Hematopoietic multipotent progenitor cell treated with erythropoietin and hydrocortisone succinate and interleukin-3 and kit ligand, for 4 days (in vitro differentiated cells): ENCODE measurements around the gene BICRAL.
"Not testable (repeated sequence)": the region's sequence is repeated elsewhere in the genome, so short reads cannot be mapped to it uniquely, and the experiment has no call there.

Experiments
- DNase-seq: peaks from one replicate; pipeline ENCODE4 v3.0.0-alpha.2; 2015

The BICRAL gene

DNA sequence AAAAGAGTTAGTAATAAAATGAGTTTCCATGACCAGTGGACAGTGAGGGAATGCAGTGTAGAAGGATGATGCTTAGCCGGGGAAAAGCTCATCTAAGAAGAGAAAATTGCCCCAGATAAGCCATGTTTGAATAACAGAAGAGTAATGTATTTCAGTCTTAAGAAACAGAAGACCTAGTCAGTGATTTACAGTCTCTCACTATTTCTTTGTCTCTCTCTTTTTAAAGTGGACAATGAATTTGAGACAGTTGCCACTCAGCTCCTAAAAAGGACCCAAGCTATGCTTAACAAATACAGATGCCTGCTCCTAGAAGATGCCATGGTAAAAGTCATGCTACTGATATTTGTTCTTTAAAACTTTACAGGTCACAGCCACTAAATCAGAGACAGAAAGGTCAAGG is 78.2 kb downstream of the BICRAL start:
- DNase-seq: no peak

DNA sequence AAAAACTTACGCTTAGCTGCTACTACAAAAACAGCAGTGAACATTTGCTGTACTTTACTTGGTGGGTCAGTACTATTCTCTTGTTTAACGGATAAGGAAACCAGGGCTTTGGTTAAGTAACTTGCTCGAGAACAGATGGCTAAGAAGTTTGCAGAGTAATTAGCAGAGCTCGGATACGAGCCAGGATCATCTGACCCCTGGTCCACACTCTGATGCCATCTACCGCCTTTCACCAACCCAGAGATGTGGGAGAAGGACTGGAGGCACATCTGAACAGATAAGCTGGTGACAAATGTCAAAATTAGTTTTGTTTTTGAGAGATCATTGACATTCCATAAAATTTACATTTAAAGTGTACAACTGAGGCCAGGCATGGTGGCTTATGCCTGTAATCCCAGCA is 78.6 kb downstream of the BICRAL start:
- DNase-seq: no peak

DNA sequence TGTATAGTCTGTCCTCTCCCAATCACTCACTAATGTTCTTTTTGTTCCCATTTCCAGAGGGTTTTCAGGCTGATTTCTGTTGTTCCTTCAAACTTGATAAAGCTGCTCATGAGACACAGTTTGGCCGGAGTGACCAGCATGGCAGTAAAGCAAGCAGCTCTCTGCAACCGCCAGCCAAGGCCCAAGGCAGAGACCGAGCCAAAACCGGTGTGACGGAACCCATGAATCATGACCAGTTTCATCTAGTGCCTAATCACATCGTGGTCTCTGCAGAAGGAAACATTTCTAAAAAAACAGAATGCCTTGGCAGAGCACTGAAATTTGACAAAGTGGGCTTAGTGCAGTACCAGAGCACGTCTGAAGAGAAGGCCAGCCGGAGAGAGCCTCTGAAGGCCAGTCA is 82.8 kb downstream of the BICRAL start:
- DNase-seq: no peak

DNA sequence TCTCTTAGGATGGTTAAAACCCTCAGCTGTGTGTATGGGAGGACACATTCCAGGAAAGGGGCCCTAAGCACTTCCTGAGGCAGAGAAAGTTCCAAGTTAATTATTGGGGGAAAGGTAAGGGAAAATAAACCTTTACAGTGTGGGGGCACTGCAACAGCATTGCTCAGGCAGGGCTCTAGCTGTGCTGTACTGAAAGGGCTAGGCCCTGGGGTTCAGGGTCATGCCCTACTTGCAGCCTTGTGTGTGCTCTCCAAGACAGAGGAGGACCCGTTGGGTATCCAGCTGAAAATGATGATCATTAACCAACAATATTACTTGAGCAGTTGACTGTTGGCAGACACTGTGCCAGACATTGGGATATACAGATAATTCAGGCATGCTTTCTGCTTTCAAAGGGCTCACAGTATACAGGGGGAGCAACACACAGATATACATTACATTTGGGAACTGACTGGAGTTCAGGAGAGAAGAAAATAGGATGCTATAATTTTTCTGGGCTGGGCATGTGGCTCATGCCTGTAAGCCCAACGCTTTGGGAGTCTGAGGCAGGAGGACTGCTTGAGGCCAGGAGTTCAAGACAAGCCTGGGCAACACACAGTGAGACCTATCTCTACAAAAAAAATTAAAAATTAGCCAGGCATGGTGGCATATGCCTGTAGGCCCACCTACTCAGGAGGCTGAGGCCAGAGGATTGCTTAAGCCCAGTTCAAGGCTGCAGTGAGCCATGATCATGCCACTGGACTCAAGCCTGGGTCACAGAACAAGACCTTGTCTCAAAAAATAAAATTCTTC is 88.5 kb downstream of the BICRAL start:
- no peak for DNase-seq

DNA sequence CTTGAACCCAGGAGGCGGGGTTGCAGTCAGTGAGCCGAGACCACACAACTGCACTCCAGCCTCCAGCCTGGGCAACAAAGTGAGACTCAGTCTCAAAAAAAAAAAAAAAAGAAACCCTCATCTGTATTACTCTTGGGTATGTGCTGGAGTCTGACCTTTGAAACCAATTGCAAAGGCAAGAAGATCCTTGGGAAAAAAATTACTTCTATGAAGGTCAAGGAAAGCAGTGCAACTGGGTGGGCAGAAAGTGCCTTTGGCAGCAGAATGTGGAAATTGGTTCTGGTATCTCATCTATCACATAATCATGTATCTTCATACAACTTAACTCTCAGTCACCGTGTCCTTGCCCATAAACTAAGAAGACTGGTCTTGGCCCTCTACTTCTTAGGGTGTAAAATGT is 89.9 kb downstream of the BICRAL start:
- no peak for DNase-seq

DNA sequence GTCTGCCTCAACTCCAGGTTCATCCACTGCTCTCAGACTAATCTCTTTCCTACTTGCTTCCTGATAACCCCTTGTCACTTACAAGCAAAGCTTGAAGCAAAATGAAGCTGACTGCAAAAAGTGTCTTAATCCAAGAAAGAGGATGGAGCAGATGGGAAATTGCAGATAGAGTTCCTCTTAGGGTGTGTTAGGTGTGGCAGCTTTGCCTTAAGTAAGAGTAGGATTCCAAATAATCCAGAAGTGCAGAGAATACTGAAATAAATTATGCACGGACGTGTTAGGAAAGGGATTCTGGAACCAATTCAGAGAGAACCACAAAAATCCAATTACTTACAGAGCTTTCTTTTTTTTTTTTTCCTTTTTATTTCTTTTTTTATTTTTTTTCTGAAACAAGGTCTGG is 91.5 kb downstream of the BICRAL start:
- no peak for DNase-seq

DNA sequence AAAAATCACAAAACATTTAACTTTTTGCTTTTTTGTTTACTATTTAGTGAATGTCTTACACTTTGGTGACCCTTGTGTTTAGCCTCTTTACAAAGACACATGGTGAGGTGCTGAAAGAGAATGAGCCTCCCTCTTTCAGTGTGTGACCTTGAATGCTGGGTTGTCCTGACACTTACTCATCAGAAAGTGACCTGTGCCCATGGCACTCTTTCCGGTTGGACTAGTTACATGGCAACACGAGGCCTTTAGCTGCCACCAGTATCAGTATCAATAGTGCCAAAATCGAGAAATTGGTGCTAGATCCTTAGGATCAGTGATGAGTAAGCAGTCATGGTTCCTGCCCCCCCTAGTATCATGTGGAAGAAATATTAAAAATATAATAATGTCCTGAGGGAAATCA is 95.8 kb downstream of the BICRAL start:
- no peak for DNase-seq

DNA sequence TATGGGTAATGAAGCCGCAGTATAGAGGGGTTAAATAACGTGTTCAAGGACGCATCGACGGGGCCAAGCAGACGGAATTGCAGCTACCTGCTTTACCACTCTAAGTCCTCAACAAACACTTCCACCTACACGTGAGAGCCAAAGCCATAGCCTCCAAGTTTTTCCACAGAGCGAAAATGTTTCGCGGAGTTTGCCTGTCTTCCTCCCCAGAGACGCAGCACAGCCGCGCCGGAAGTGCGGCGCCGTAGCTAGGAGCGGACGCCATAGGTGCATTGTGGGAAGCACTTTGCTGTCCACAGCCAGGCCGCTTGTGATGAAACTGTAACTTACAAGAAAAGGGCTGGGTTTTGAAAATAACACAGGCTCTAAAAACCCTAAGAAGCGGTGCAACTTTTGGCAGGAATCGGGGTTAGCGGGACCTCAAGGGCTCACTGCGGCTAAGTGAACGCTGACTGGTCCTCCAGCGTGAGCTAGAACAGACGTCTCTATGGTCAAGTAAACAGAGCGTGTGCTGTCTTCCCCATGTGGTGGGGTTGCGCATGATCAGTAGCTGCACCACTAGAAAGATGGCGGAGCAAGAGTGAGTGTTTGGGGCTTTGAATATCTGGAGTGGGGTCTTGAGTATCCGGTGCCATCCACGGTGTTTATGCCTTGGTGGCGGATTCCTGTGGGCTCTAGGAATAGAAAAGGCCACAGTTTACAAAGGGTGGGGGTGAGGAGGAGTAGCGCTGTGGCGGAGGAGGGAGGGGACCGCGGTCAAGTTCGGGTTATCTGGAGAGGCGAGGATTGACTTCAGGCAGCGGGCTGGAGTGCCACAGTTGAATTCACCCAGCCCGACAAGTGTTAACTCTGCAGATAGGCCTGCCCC is 97.8 kb downstream of the BICRAL start, which contains the start of gene RPL7L1:
TSS of gene RPL7L1 (plus strand) at position 245 of the 868 bp plus-strand sequence. CDS start at position 540, 295 bp downstream.
- DNase-seq: peak; percentile 96

DNA sequence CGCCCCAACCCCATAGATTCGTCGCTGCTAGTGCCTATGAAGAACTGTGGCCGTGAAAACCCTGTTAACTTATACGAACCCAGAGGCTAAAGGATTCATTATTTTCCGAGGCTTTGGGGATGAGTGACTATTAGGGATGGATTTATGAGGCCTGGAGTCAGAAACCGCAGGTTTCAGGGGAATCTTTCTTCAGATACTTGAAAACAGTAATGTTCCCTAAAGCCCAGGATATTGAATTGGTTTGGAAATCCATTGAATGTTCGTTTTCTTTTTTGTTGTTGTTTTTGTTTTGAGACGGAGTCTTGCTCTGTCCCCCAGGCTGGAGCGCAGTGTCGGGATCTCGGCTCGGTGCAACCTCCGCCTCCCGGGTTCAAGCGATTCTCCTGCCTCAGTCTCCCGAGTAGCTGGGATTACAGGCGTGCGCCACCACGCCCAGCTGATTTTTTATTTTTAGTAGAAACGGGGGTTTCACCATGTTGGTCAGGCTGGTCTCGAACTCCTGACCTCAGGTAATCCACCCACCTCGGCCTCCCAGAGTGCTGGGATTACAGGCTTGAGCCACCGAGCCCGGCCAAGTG is 98.5 kb downstream of the BICRAL start:
- not testable (repeated sequence) for DNase-seq

DNA sequence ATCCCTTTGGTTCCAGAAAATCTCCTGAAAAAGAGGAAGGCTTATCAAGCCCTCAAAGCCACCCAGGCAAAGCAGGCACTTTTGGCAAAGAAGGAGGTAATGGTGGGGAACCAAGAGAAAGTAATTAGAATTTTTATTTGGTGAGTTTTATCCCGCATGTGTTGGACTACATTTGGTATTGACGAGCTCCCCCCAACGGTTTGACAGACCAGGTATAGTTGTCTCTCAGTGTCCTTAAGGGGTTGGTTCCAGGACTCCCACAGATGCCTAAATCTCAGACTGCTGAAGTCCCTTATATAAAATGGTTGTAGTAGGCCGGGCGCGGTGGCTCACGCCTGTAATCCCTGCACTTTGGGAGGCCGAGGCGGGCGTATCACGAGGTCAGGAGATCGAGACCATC is 99.0 kb downstream of the BICRAL start:
- peak; percentile 24 for DNase-seq

DNA sequence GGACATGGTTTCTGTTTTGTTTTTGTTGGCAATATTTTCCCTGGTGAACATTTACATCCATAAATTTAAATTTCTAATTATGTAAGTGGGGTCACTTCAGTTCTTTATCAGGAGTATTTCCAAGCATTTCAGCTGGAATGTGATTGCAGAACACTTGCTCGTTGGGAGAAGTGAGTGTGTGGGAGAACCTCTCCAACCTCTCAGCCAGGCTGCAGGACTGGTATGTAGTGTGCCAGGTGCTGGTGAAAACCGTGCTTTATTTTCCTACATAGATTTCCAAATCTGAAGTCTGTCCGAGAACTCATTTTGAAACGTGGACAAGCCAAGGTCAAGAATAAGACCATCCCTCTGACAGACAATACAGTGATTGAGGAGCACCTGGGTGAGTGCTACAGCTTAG is 103.8 kb downstream of the BICRAL start:
- DNase-seq: no peak

DNA sequence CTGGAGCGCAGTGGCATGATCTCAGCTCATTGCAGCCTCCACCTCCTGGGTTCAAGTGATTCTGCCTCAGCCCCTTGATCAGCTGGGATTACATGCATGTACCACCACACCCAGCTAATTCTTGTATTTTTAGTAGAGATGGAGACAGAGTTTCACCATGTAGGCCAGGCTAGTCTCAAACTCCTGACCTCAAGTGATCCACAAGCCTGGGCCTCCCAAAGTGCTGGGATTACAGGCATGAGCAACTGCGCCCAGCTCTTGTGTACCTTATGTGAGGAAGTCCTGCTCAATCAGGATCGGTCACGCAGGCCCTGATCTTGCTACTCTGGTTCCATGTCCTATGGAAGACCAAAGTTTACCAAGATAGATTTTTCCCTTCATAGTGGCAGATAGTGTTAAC is 106.3 kb downstream of the BICRAL start:
- DNase-seq: not testable (repeated sequence)

DNA sequence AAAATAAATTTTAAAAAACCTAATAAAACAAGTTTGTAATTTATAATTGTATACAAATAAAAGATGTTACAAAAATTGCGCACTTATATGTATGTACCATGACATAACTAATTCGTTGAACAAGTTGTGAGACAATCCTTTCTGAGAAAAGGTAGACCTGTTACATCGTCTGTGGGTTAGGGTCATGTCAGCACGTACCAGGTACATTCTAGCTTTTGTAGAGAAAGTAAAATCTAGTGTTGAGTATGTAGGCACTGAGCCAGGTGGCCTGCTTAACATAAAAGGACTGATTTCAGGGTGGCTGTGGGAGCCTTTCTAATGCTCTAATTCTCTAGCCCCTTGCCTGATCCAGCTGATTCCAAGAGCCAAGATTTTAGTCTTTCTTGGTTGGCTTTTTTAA is 108.0 kb downstream of the BICRAL start:
- peak; percentile 33 for DNase-seq

DNA sequence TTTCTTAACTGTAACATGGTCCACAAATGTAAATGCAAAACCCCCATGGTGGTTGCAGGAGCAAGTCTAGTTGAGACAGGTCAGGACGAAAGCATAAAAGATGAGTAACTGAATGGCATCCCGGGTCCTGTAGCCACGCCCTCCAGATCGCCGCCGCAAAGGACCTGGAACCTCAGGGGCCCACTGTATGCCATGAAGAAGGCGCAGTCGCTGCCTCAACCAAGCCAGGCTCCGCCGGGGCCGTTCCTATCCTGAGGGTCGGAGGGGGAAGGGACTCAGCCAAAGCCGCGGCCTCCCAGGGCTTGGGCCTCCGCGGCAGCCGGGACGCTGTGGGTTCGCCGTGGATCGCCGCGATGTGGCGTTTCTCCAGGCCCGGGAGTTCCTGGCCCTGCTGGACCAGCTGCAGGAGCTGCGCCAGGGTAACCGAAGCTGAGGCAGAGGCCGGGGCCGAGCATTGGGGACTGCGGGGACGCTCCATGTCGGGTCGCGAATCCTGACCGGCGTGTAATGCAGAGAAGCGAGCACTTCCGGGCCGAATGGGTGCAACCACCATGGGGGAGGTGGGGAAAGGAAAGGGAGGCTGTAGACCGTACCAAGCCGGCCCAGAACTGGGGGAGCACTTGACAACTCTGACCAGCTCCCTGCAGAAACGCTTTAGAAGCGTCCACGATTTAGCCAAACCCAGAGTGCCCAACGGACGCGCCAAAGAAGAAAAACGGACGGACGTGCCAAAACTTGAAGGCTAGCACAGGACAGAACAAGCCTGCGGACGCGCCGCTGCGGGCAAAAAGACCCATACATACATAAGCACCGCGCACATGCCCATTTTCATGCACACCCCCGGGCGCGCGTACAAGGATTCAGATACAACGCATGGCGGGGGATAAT is 108.7 kb downstream of the BICRAL start:
- peak; percentile 98 for DNase-seq

DNA sequence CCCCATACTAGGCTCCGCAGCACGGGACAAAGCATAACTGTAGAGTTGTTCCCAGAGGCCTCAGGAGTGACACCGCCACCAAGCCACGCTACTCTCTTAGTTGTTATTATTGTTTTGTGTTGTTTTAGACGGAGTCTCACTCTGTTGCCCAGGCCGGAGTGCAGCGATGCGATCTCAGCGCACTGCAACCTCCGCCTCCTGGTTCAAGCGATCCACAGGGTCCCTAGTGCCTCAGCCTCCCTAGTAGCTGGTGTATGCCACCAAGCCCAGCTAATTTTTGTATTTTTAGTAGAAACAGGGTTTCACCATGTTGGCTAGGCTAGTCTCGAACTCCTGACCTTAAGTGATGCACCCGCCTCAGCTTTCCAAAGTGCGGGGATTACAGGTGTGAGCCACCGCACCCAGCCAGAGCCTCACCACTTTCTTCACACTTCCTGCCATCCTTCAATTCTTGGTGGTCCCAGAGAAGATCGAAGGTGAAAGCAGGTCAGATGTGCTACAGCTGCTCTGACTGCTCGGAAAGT is 109.4 kb downstream of the BICRAL start:
- no peak for DNase-seq

DNA sequence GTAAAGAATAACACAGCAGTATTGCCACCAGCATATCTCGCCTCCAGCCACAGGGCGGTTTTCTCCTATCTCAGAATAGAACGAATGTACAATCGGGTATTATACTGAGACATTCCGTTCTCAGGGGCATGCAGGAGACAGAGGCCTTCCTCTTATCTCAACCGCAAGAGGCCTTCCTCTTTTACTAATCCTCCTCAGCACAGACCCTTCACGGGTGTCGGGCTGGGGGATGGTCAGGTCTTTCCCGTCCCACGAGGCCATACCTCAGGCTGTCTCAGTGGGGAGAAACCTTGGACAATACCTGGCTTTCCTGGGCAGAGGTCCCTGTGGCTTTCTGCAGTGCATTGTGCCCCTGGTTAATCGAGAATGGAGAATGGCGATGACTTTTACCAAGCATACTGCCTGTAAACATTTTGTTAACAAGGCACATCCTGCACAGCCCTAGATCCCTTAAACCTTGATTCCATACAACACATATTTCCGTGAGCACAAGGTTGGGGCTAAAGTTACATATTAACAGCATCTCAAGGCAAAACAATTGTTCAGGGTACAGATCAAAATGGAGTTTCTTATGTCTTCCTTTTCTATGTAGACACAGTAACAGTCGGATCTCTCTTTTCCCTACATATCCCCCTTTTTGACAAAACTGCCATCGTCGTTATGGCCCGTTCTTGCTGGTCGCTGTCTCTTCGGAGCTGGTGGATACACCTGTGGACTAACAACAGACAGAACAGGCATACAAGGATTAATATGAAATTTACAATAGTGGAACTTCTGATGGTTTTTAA is 112.4 kb downstream of the BICRAL start:
- peak; percentile 96 for DNase-seq

DNA sequence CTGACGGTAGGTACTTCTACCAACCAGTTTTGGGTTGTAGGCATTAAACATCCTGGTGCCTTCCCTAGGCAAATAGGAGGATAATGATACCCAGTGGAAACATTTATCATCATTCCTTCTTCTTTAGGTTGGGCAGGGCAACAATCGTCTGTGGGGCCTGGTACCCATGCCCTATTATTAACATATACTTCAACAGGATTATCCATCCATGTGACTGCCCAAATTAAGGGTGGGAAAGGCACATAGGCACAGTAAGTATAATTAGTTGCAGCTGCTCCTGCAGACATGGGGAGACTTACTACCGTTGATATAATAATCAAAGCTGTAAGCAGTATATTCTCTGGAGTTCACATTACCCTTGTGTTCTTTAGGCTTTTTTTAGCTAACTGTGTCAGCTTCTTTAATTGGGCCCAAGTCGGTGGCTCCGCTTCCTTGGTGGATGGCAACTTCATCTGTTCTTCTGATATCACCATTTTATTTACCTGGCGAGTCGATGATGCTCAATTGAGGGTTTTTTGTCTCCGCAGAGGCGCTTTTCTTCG is 114.4 kb downstream of the BICRAL start:
- no peak for DNase-seq

DNA sequence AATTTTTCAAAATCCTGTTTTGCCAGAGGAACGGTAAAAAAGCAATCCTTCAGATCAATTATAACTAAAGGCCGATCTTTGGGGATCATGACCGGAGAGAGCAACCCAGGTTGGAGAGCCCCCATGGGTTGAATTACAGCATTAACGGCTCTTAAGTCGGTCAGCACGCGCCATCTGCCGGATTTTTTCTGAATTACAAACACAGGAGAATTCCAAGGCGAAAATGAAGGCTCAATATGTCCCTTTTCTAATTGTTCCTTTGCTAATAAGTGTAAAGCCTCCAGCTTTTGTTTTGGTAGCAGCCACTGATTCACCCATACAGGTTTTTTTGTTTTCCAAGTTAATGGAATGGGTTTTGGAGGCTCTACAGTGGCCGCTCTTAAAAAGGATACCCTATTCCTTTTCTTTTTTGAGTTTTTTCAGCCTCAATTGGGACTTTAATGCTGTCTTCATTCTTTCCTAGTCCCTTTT is 117.1 kb downstream of the BICRAL start:
- peak; percentile 91 for DNase-seq

DNA sequence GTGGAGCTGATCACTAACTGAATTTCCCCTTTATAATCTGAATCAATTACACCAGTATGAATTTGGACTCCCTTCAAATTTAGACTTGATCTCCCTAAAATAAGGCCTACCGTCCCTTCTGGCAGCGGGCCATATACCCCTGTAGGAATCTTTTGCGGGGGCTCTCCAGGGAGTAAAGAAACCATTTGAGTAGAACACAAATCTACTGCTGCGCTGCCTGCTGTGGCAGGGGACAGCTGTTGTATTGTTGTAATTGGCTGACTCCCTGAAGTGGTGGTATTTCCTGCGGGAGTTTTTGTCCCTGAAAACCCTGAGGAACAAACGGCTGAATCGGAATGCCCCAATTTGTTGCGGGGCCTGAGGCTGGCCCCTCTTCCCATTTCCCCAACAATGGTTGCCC is 118.0 kb downstream of the BICRAL start:
- DNase-seq: no peak

DNA sequence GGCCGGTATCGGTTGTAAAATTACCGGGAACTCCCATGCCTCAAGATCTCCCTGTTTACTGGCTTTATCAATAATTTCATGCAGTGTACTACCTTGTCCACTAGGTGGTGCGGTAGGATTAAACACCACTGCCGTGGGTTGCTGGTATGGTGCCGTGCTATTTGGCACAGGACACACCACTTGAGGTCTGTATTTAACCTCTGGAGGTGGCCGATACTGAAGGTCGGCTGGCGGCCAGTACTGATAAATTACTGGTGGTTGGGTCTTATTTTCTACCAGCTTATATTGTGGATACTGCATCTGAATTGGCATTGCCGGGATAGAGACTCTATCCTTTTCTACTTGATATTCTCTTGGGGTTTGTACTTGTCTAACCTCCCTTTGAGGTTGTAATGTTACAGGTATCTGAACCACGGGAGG is 119.7 kb downstream of the BICRAL start:
- peak; percentile 96 for DNase-seq
